H1 (cell line): ENCODE data around the gene MYORG. TPM values are rescaled to one million over a fixed set of nuclear protein-coding genes. Genes with fewer than 3 reads are reported as not detected.

Experiments
- CTCF ChIA-PET: fragments of 300-600 bp; sonication (Branson Sonifier 250); formaldehyde crosslinking; loops from one replicate; lab custom pipeline; 2021; ENCODE audit not compliant: partially characterized antibody; lab: Charles Lee
- POLR2A ChIA-PET: fragments of 300-600 bp; sonication (Branson Sonifier 250); formaldehyde crosslinking; loops from one replicate; lab custom pipeline; 2021; ENCODE audit warnings: inconsistent platforms; ENCODE audit not compliant: partially characterized antibody; lab: Charles Lee
- DNase-seq, 2 experiments: peaks; one replicate each; pipeline versions ENCODE4 v3.0.0 to v3.0.0-alpha.2; 2010 to 2022; ENCODE audit warnings: low spot score in 2 of 2, low read depth in 1 of 2, mixed read lengths in 1 of 2
- FAIRE-seq: peaks from 2 replicates; lab custom pipeline; 2011; peaks lifted over from hg19 to GRCh38; lab: Jason Lieb, UNC
- H2AFZ ChIP-seq: 2 replicates; pipeline ENCODE4 v1.8.1; 2012; ENCODE audit warnings: low read length, inconsistent platforms
- H2AK5ac ChIP-seq: 2 replicates; pipeline ENCODE4 v1.6.1; 2013; ENCODE audit warnings: low read depth, low read length
- H2BK120ac ChIP-seq: replicated peaks from 2 replicates; pipeline ENCODE3; 2013; ENCODE audit warnings: low read depth, low read length, inconsistent platforms
- H2BK12ac ChIP-seq: 2 replicates; pipeline ENCODE4 v1.6.1; 2013; ENCODE audit warnings: low read depth, low read length
- H2BK15ac ChIP-seq: 2 replicates; pipeline ENCODE4 v1.6.1; 2013; ENCODE audit warnings: low read length
- H2BK20ac ChIP-seq: 2 replicates; pipeline ENCODE4 v1.6.1; 2013; ENCODE audit warnings: low read length
- H2BK5ac ChIP-seq: 2 replicates; pipeline ENCODE4 v1.6.1; 2013; ENCODE audit warnings: low read depth, low read length
- H3K14ac ChIP-seq: 2 replicates; pipeline ENCODE4 v1.6.1; 2013; ENCODE audit warnings: inconsistent platforms; ENCODE audit not compliant: insufficient read length
- H3K18ac ChIP-seq: 2 replicates; pipeline ENCODE4 v1.6.1; 2013; ENCODE audit warnings: low read length; ENCODE audit errors: extremely low read depth
- H3K23ac ChIP-seq: 2 replicates; pipeline ENCODE4 v1.6.1; 2013; ENCODE audit warnings: inconsistent platforms; ENCODE audit not compliant: insufficient read length
- H3K23me2 ChIP-seq: 2 replicates; pipeline ENCODE4 v1.6.1; 2013; ENCODE audit warnings: low read depth, low read length
- H3K27ac ChIP-seq: 2 replicates; pipeline ENCODE4 v1.6.1; 2011; ENCODE audit warnings: low read depth, low read length, inconsistent platforms
- H3K27me3 ChIP-seq, 4 experiments: replicated peaks in 1 of 4; 1 replicate in 1 of 4; 2 replicates in 3 of 4; pipeline versions ENCODE4 v1.6.1 to v1.8.1; 2011 to 2013; ENCODE audit warnings: low read length in 3 of 4, mild to moderate bottlenecking in 3 of 4, inconsistent platforms in 2 of 4, mixed read lengths in 2 of 4, moderate library complexity in 1 of 4; ENCODE audit not compliant: control insufficient read depth in 3 of 4, insufficient read depth in 3 of 4; ENCODE audit errors: extremely low read depth in 1 of 4
- H3K36me3 ChIP-seq, 4 experiments: 2 replicates each; pipeline versions ENCODE4 v1.6.1 to v1.8.1; 2011 to 2013; ENCODE audit warnings: mild to moderate bottlenecking in 4 of 4, low read length in 3 of 4, moderate library complexity in 2 of 4, control low read depth in 1 of 4, inconsistent platforms in 1 of 4; ENCODE audit not compliant: insufficient read depth in 4 of 4, control insufficient read depth in 2 of 4
- H3K4ac ChIP-seq: replicated peaks from 2 replicates; pipeline ENCODE3; 2013; ENCODE audit warnings: low read length, low read depth, mixed read lengths, inconsistent platforms; ENCODE audit not compliant: insufficient read length
- H3K4me1 ChIP-seq, 4 experiments: replicated peaks in 1 of 4; 1 replicate in 1 of 4; 2 replicates in 3 of 4; pipeline versions ENCODE4 v1.6.1 to v1.8.1; 2011 to 2013; ENCODE audit warnings: low read length in 3 of 4, inconsistent platforms in 2 of 4, mixed read lengths in 1 of 4; ENCODE audit not compliant: insufficient read depth in 4 of 4, control insufficient read depth in 3 of 4
- H3K4me2 ChIP-seq, 2 experiments: 2 replicates each; pipeline versions ENCODE4 v1.6.1 to v1.8.1; 2011 to 2013; ENCODE audit warnings: low read depth in 2 of 2, low read length in 2 of 2, control low read depth in 1 of 2, inconsistent platforms in 1 of 2, mild to moderate bottlenecking in 1 of 2; ENCODE audit not compliant: insufficient read depth in 1 of 2
- H3K4me3 ChIP-seq, 4 experiments: fragments of 200-600, 300-600 bp in 1 of 4; sonication (generic), shearing (Covaris generic), sonication (Bioruptor Twin) in 1 of 4; 2 replicates each; pipeline versions ENCODE4 v1.5.1 to v1.8.1; 2011 to 2016; ENCODE audit warnings: low read length in 4 of 4, low read depth in 3 of 4, control low read depth in 2 of 4, inconsistent platforms in 2 of 4, mild to moderate bottlenecking in 2 of 4, mixed read lengths in 1 of 4, moderate library complexity in 1 of 4; ENCODE audit not compliant: insufficient read depth in 2 of 4; ENCODE audit errors: extremely low read depth in 1 of 4
- H3K56ac ChIP-seq: replicated peaks from 2 replicates; pipeline ENCODE3; 2013; ENCODE audit warnings: low read depth, mild to moderate bottlenecking, mixed read lengths, low read length, inconsistent platforms; ENCODE audit not compliant: insufficient read length
- H3K79me1 ChIP-seq: 2 replicates; pipeline ENCODE4 v1.6.1; 2013; ENCODE audit warnings: low read depth, low read length, control low read depth
- H3K79me2 ChIP-seq, 2 experiments: 2 replicates each; pipeline versions ENCODE4 v1.6.1 to v1.8.1; 2012 to 2013; ENCODE audit warnings: low read length in 2 of 2, mild to moderate bottlenecking in 2 of 2, inconsistent platforms in 1 of 2; ENCODE audit not compliant: insufficient read depth in 2 of 2, control insufficient read depth in 1 of 2
- H3K9ac ChIP-seq, 4 experiments: replicated peaks in 1 of 4; 1 replicate in 1 of 4; 2 replicates in 3 of 4; pipeline versions ENCODE4 v1.6.1 to v1.8.1; 2011 to 2013; ENCODE audit warnings: low read depth in 3 of 4, low read length in 3 of 4, control low read depth in 2 of 4, mild to moderate bottlenecking in 2 of 4, moderate library complexity in 2 of 4, inconsistent platforms in 1 of 4; ENCODE audit errors: extremely low read depth in 1 of 4
- H3K9me3 ChIP-seq, 2 experiments: 2 replicates each; pipeline versions ENCODE4 v1.6.1 to v1.8.1; 2012 to 2013; ENCODE audit warnings: mild to moderate bottlenecking in 2 of 2, moderate library complexity in 2 of 2, control low read depth in 1 of 2, inconsistent platforms in 1 of 2, low read depth in 1 of 2, low read length in 1 of 2, mixed read lengths in 1 of 2; ENCODE audit not compliant: insufficient read depth in 2 of 2
- H4K20me1 ChIP-seq, 2 experiments: replicated peaks in 1 of 2; 2 replicates each; pipeline versions ENCODE3 to v1.8.1; 2011 to 2013; ENCODE audit warnings: inconsistent platforms in 2 of 2, low read length in 2 of 2, mild to moderate bottlenecking in 1 of 2; ENCODE audit not compliant: insufficient read depth in 2 of 2, control insufficient read depth in 1 of 2
- H4K5ac ChIP-seq: 2 replicates; pipeline ENCODE4 v1.6.1; 2013; ENCODE audit warnings: low read length, low read depth, mixed read lengths, inconsistent platforms; ENCODE audit not compliant: insufficient read length
- H4K8ac ChIP-seq: 2 replicates; pipeline ENCODE4 v1.8.0; 2013; ENCODE audit warnings: mild to moderate bottlenecking, moderate library complexity, low read length, inconsistent platforms; ENCODE audit not compliant: insufficient read depth; ENCODE audit errors: extremely low read depth
- H4K91ac ChIP-seq: replicated peaks from 2 replicates; pipeline ENCODE3; 2013; ENCODE audit warnings: low read length, mixed read lengths, inconsistent platforms; ENCODE audit not compliant: insufficient read length
- BCL11A ChIP-seq, 2 experiments: IDR thresholded peaks; one replicate each; pipeline ENCODE4 v1.6.1; 2011; ENCODE audit warnings: low read depth in 2 of 2, low read length in 2 of 2, mild to moderate bottlenecking in 2 of 2
- BRCA1 ChIP-seq: IDR thresholded peaks from 2 replicates; pipeline ENCODE4 v1.6.1; 2012; ENCODE audit warnings: low read depth, low read length, improper control_type of control experiment
- CREB1 ChIP-seq: IDR thresholded peaks from 2 replicates; pipeline ENCODE4 v1.6.1; 2012; ENCODE audit warnings: inconsistent platforms
- CTBP2 ChIP-seq: IDR thresholded peaks from 2 replicates; pipeline ENCODE4 v1.7.0; 2011; ENCODE audit warnings: borderline replicate concordance, mild to moderate bottlenecking, moderate library complexity, mixed read lengths, low read length; ENCODE audit not compliant: insufficient read depth, insufficient read length
- EP300 ChIP-seq, 2 experiments: IDR thresholded peaks; 1 replicate in 1 of 2; 2 replicates in 1 of 2; pipeline ENCODE4 v1.6.1; 2011 to 2012; ENCODE audit warnings: low read depth in 2 of 2, low read length in 2 of 2, mild to moderate bottlenecking in 2 of 2, borderline replicate concordance in 1 of 2, inconsistent platforms in 1 of 2, moderate library complexity in 1 of 2
- EZH2 ChIP-seq: fragments of 200-600 bp; sonication (generic); IDR thresholded peaks from 2 replicates; pipeline ENCODE4 v1.7.1; 2012; ENCODE audit warnings: low read depth, mild to moderate bottlenecking, moderate library complexity, low read length, inconsistent platforms; ENCODE audit not compliant: severe bottlenecking
- HDAC6 ChIP-seq: IDR thresholded peaks from one replicate; pipeline ENCODE4 v1.7.1; 2012; ENCODE audit warnings: low read depth, mild to moderate bottlenecking, inconsistent platforms, low read length, moderate library complexity
- JUN ChIP-seq: IDR thresholded peaks from 2 replicates; pipeline ENCODE4 v1.6.1; 2011; ENCODE audit warnings: low read depth, mild to moderate bottlenecking, improper control_type of control experiment, low read length
- KDM1A ChIP-seq: fragments of 200-600, 300-600 bp; sonication (generic); IDR thresholded peaks from 2 replicates; pipeline ENCODE4 v1.7.1; 2016; ENCODE audit warnings: mild to moderate bottlenecking, low read length, borderline replicate concordance
- NRF1 ChIP-seq: IDR thresholded peaks from 2 replicates; pipeline ENCODE4 v1.6.1; 2011; ENCODE audit warnings: mild to moderate bottlenecking, low read depth, low read length, improper control_type of control experiment
- RAD21 ChIP-seq, 2 experiments: IDR thresholded peaks in 1 of 2; conservative IDR thresholded peaks in 1 of 2; 2 replicates each; pipeline ENCODE4 v1.6.1; 2011; ENCODE audit warnings: low read depth in 2 of 2, low read length in 2 of 2, improper control_type of control experiment in 1 of 2, inconsistent platforms in 1 of 2, mild to moderate bottlenecking in 1 of 2, moderate library complexity in 1 of 2
- SRF ChIP-seq: IDR thresholded peaks from 2 replicates; pipeline ENCODE4 v1.6.1; 2011; ENCODE audit warnings: mild to moderate bottlenecking, low read depth, low read length, moderate library complexity
- TAF1 ChIP-seq: IDR thresholded peaks from 2 replicates; pipeline ENCODE4 v1.6.1; 2011; ENCODE audit warnings: mild to moderate bottlenecking, low read depth, low read length
- WGBS, 2 experiments: shearing (Covaris generic) in 1 of 2; methylation state at CpG; one replicate each; pipeline versions ENCODE4 v1.1.6 to v1.1.7; 2013 to 2015; ENCODE audit warnings: low lambda C conversion rate in 2 of 2, mixed read lengths in 2 of 2, inconsistent platforms in 1 of 2, low coverage in 1 of 2, missing lambda C conversion rate in 1 of 2; ENCODE audit not compliant: insufficient replicate concordance in 2 of 2, insufficient coverage in 1 of 2, insufficient read length in 1 of 2; ENCODE audit errors: extremely low coverage in 1 of 2, missing lambda C conversion rate in 1 of 2; 5-methylcytosine and 5-hydroxymethylcytosine counted together
- polyA plus RNA-seq, 7 experiments: library from polyadenylated mRNA; depleted of rRNA in 3 of 7; stranded (reverse) in 5 of 7; unstranded in 2 of 7; fragments of >200 nt in 5 of 7; fragments of 200-250 nt in 2 of 7; gene quantifications; 1 replicate in 5 of 7; 2 replicates in 1 of 7; 4 replicates in 1 of 7; pipeline versions ENCODE4 v1.2.1 to v1.2.3, GENCODE V29; 2011 to 2013; ENCODE audit warnings: missing spikeins in 2 of 7, mixed read lengths in 2 of 7
- total RNA-seq: library from RNA; stranded (reverse); fragmentation: NEBNext Ultra II Directional; extraction: Animal tissue kit (Norgen Biotek cat#: 25700); gene quantifications from 2 replicates; pipeline ENCODE4 v1.2.1, GENCODE V29; 2021

The MYORG gene
- total and polyA plus RNA-seq, 2 of the 8 experiments (the other 6 are each of a cell fraction or from before 2014, with no cell fraction given), result 1.2 to 5.9 TPM

DNA sequence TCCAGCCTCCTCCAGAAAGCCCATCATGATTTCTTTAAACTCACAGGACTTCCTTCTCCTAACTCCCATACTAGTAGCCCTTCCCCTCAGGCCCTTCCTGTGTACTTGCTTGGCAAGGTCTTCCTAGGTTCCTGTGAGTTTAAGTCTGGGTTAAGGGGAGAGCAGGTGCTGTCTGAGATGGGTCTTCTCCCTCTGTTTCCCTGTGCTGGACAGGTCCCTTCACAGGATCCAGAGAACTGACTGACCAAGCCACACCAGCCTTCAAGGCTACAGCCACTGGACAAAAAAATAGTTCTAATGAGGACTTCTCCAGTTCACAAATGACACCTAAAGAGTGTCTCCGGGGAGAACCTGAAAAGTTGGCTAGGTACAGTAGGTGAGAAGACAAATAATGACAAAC lies 29.5 kb upstream of the MYORG start:
- Histone ChIP-seq H2AK5ac (no peak overlapping the region), H3K79me1 (no peaks in the 10 kb centered on the region), H3K4me2 (no peak overlapping the region), H3K36me3 (no peaks in the 10 kb centered on the region; a peak in 2 of 8 replicates), H3K4me3 (no peak overlapping the region), H2BK12ac (no peak overlapping the region), H3K23me2 (no peaks in the 10 kb centered on the region), H3K4me1 (no peaks in the 10 kb centered on the region), H2BK15ac (no peak overlapping the region), H2BK5ac (no peak overlapping the region), H3K9ac (no peak overlapping the region), H3K4ac (no peak overlapping the region), H3K18ac (no peak overlapping the region), H4K8ac (no peak overlapping the region), H3K27me3 (no peaks in the 10 kb centered on the region), H3K9me3 (no peaks in the 10 kb centered on the region), H3K56ac (no peak overlapping the region), H4K5ac (no peak overlapping the region), H3K14ac (no peak overlapping the region), H4K91ac (no peak overlapping the region), H2BK20ac (no peak overlapping the region), H3K23ac (no peak overlapping the region), H3K27ac (no peak overlapping the region), H2BK120ac (no peak overlapping the region), H4K20me1 (peaks cover 0 to 3% of the 10 kb centered on the region in 2 experiments), H3K79me2 (no peaks in the 10 kb centered on the region), H2AFZ (no peak overlapping the region)
- DNase-seq (no peak), FAIRE-seq (no peak)
- WGBS, 2 experiments, result 88% methylated on average over 1 of the region's 1 CpG; no CpG with 5 or more reads in 1 of the 2 experiments
- ChIA-PET CTCF (interaction anchor here (1.1 to 2.8 kb wide), 4 partner anchors 21 to 198 kb away, joined by 3 to 28 read pairs (median 14); no protein-coding TSS in a partner anchor), POLR2A (no interaction called here)
- TF ChIP-seq EP300 (IDR thresholded peaks at IDR 0.05; ENCODE audit: borderline replicate concordance in 1 of 2, low read depth in 2 of 2, low read length in 2 of 2), result no peak
- no peak for TF ChIP-seq KDM1A
- TF ChIP-seq BCL11A (IDR thresholded peaks at IDR 0.05; ENCODE audit: low read depth in 2 of 2, low read length in 2 of 2), result no peak
- TF ChIP-seq TAF1, result no peak
- no peak for TF ChIP-seq BRCA1
- TF ChIP-seq RAD21 (IDR thresholded peaks at IDR 0.05 in 1 of 2, conservative IDR thresholded peaks at IDR 0.05 in 1 of 2; ENCODE audit: low read depth in 2 of 2, low read length in 2 of 2), result no peak
- no peak for TF ChIP-seq JUN
- TF ChIP-seq SRF, result no peak
- no peak for TF ChIP-seq HDAC6
- no peak for TF ChIP-seq EZH2
- no peak for TF ChIP-seq NRF1
- no peak for TF ChIP-seq CREB1
- no peak for TF ChIP-seq CTBP2
